ENCODE results near the gene HACD4.

The HACD4 gene

DNA sequence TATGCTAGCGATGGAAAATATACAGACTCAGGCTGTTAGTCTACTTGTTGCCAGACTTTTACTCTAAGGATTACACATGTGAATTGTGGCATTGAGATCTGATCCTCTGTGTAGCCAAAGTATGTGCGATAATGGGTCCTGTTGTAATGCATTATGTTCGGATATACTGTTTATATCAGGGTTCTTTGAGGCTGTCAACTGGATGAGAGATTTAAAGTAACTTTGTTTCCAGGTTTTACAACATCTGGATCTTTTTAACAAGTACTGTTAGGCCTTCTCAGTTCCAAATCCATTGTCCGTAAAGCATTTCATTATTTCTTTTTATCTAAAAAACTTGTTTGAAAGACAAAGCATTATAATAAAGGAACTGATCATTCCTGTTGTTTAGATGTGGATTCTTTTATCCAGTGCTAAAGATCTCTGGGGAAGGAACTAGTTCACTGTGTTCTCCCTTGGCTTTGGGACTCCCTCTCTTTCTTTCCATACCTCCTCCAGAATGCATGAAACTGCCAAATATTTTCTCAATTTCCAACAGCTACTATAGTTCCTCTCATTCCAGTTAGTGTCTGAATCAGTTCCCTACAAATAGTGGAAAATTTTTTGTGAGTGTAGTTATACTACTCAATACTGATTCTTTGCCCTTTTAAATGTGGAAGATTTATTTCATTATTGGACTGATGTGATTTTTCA lies 68.8 kb downstream of the HACD4 start:
- no peak for DNase-seq

DNA sequence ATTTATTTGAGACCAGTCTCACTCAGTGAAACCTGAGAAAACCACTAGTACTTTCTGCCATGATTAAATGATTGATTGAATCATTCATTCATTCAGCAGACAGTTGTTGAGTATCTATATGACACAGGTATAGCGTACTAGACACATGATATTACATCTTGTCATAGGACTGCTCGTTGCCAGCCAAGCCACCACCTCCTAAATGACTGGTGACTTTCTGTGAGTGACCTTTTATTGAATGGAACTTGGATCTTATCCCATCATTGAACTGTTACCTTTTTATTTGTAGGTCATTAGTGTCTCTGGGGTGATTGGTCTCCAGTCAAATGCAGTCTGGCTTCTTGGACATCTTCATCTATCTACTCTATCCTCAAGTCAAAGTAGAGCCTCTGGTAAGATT lies 80.7 kb downstream of the HACD4 start:
- no peak for DNase-seq

Measured in activated naive CD4-positive, alpha-beta T cell treated with Interleukin-2 at 50 U/mL for 16 hours (primary cell).